Activated CD4-positive, alpha-beta T cell treated with anti-CD3 and anti-CD28 coated beads, Interleukin-2, amount 50 U/mL, for 4 hours (primary cell): ENCODE measurements around the gene TMEM272.

Source experiments
- DNase-seq, 2 experiments: peaks; one replicate each; pipeline ENCODE4 v3.0.0-alpha.2; 2020

TMEM272 gene

GRCh38 chr13:51849145-51850101, 4.4 kb upstream of the TMEM272 start:
- peak; percentile 18 to 21 for DNase-seq

DNA sequence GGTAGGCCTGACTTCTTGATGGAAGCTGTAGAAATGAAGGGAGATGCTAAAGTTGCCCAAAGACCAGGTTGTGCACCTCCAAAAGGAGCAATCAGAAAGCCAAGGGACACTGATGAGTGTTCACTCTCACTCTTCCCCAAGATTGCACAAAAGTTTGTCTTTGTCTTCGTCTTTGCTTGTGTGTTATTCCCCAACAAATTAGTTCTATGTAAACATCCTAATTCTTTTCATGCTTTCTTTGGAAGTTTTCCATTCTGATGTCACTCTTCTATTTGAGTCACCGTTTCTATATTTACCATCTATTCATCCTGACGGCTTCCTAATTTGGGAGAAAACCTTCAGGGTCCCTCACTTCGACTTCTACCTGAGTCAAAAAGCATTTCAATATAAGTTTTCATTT, 3.7 kb upstream of the TMEM272 start:
- no peak for DNase-seq

- DNase-seq: no peak
These were observed 1.8 kb upstream of the TMEM272 start for GRCh38 chr13:51846756-51847155.

DNA sequence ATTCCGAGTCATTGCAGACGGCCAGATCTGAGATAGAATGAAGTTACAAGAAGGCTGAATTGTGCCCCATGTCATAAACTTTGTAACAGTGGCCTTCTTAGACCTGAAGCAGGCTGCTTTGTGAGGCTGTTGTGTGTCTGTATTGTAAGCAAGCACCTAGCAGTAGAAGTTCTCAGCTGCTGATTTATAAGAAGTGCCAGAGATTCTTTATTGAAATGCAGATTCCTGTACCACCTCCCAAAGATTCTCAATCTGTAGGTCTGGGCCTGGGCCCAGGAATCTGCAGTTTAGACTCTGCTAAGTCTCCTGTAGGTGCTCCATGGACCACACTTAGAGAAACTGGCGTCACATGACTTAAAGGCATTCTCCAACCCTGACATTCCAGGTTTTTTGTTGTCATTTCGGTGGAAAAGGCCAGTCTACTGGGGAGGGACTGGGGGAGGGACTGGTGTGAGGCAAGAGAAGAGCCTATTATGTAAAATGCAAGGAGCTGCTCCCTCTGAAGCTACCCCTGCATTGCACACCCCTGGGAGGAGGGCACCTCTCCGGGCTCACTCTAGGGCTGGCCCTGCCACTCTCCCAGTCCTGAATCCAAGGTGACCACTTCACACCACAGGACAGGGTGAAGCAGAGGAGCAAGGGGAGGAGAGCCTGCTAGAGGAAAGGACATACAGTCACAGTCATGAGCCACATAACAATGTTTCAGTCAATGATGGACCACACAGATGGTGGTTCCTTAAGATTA, 769 bp upstream of the TMEM272 start:
- no peak for DNase-seq

GRCh38 chr13:51843529-51843928, 1.4 kb downstream of the TMEM272 start:
- no peak for DNase-seq

DNA sequence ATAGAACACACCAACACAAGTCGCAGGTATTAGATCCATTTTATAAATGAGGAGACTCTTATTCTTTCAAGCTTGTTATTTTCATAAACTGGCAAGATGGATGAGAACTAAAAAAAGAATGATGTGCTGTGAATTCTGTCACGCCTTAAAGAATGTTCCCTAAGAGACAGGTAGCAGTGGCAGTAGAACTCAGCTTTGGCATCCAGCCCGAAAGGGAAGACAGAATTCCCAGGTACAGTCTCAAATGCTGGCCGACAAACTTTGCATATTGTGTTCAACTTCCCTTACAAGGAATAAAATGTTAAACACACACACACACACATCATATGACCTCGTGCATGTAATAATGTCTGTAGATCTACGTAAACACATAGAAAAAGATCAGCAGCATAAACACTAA, 3.2 kb downstream of the TMEM272 start:
- DNase-seq: no peak

DNA sequence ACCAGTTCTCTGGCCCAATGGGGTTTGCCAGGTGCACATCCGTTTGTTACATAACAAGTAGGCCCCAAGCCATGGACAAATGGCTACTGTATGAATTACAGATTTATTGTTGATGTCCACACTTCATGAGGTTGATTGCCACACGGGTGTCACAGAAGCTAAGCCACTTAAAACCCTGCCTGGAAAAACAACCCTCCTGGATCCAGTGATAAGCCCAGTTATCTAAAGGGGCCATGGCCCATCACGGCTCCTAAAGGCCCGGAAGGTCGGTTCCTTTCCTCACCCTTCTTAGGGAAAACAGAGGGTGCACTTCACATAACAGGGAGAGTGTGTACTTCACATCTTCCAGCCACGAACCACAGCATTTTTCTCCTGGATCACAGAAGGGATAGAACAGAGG, 4.1 kb downstream of the TMEM272 start:
- DNase-seq: no peak

GRCh38 chr13:51839711-51840540, 5.1 kb downstream of the TMEM272 start:
- no peak for DNase-seq

- no peak for DNase-seq
These were observed 6.6 kb downstream of the TMEM272 start for GRCh38 chr13:51838240-51838846.

DNA sequence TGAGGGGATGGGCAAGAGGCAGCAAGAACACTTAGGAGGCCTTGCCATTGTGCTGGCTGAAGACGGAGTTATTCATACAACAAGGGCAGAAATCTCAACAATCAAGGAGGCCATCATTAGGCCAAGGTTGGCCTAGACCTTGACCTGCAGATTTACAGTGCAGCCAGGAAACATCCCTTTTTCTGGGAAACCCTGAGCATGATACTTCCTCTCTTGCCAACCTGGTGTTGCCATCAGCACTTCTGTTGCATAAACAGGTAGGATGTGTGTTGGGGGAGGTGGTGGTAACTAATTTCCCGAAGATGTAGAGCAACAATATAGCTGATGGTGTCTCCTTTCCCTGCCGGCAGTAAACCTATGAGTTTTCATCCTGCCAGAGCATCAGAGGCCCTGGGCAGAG, 8.0 kb downstream of the TMEM272 start:
- no peak for DNase-seq

DNA sequence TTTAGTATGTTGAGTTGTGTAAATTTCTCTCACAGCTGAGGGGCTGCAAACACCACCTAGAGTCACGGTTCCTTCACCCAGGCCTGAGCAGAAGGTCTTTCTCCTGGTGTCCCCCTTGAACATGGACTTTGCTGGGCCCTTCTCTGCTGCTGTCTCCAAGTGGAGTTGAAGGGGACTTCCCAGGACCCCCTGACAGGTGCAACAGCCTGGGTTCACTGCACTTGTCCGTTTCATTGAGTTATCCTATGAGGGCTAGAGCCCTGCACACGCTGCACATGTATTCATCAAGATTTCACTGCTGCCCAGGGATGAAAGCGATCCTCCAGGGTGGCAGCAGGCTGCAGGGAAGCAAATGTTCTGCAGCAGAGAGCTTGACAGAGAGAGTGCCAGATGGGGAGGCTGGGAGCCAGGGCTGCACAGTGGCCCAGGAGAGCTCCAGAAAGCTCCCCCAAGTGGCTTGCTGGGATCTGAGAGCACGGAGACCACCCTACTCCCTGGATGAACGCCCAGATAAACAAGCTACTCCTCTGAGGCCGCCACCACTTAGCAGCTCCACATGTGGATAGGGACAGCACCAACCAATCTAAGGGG, 10.3 kb downstream of the TMEM272 start:
- DNase-seq: no peak

- DNase-seq: no peak
These were observed 11.0 kb downstream of the TMEM272 start for GRCh38 chr13:51833980-51834379.

GRCh38 chr13:51832471-51833152, 12.4 kb downstream of the TMEM272 start:
- peak; percentile 43 to 58 for DNase-seq

GRCh38 chr13:51831519-51831918, 13.5 kb downstream of the TMEM272 start:
- DNase-seq: no peak

GRCh38 chr13:51829568-51829899, 15.4 kb downstream of the TMEM272 start:
- DNase-seq: no peak

- DNase-seq: no peak
These were observed 16.0 kb downstream of the TMEM272 start for GRCh38 chr13:51828730-51829567.

DNA sequence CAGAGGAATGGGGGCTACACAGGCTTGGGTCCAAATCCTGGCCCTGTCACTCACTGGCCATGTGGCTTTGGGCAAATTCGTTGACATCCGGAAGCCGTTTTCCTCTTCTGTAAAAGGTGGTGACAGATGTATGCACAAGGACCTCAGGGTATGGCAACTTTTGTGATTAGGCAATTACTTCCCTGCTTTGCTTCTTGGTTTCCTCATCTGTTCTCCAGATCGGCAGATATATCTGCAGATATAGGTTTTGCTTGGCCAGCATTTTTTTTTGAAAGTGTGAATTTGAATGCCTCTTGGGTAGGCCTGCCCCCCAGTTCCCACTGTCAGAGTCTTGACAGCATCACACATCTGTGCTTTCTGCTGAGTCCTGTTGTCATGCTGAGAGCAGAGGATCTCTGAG, 17.7 kb downstream of the TMEM272 start:
- DNase-seq: no peak

- DNase-seq: no peak
These were observed 18.4 kb downstream of the TMEM272 start for GRCh38 chr13:51826606-51827005.

DNA sequence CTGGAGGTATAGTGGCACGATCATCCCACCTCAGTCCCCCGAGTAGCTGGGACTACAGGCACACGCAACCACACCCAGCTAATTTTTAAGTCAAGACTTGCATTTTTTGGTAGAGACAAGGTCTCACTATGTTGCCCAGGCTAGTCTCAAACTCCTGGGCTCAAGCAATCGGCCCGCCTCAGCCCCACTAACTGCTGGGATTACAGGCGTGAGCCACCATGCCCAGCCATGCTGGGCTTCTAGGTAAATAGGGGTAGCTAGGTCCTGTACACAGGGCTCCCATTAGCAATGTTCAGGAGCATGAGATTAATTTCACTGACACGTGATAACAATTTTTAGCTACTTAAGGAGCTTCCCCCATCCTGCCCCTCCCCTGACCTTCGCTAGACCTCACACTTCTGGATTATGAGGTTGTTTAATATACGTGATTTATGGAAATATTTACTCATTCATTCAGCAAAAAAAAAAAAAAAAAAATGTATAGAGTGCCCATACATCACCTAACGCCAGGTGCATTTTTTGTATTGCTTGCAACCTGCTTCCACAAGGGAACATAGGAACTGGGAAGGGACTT, 19.2 kb downstream of the TMEM272 start:
- DNase-seq: no peak

GRCh38 chr13:51825165-51825592, 19.8 kb downstream of the TMEM272 start:
- DNase-seq: no peak
